IPS-18a (cell line): ENCODE measurements around the gene SIMC1.

Experiments
- H3K27ac ChIP-seq: one replicate; pipeline ENCODE4 v1.5.1; 2013; ENCODE audit warnings: low read length
- H3K27me3 ChIP-seq: one replicate; pipeline ENCODE4 v1.6.1; 2013; ENCODE audit warnings: mild to moderate bottlenecking, low read length; ENCODE audit not compliant: control insufficient read depth, insufficient read depth
- H3K36me3 ChIP-seq: one replicate; pipeline ENCODE4 v1.6.1; 2013; ENCODE audit warnings: low read depth, low read length; ENCODE audit not compliant: control insufficient read depth
- H3K4me1 ChIP-seq: one replicate; pipeline ENCODE4 v1.6.1; 2013; ENCODE audit warnings: low read depth, low read length; ENCODE audit not compliant: control insufficient read depth
- H3K4me3 ChIP-seq: one replicate; pipeline ENCODE4 v1.5.1; 2013; ENCODE audit warnings: low read length
- H3K9ac ChIP-seq: one replicate; pipeline ENCODE4 v1.6.1; 2013; ENCODE audit warnings: mild to moderate bottlenecking, low read length, moderate library complexity
- H3K9me3 ChIP-seq: one replicate; pipeline ENCODE4 v1.6.1; 2013; ENCODE audit warnings: low read depth, low read length; ENCODE audit not compliant: control insufficient read depth

SIMC1 gene

GRCh38 chr5:176387384-176387925 lies 149.2 kb downstream of the SIMC1 start:
- Histone ChIP-seq H3K27me3 (no peaks in the 10 kb centered on the region), H3K9ac (peak overlapping the region; percentile 99), H3K4me3 (peak overlapping the region; percentile 100), H3K4me1 (peaks cover 8% of the 10 kb centered on the region), H3K9me3 (no peaks in the 10 kb centered on the region), H3K27ac (peak overlapping the region; percentile 69), H3K36me3 (peaks cover 46% of the 10 kb centered on the region)

DNA sequence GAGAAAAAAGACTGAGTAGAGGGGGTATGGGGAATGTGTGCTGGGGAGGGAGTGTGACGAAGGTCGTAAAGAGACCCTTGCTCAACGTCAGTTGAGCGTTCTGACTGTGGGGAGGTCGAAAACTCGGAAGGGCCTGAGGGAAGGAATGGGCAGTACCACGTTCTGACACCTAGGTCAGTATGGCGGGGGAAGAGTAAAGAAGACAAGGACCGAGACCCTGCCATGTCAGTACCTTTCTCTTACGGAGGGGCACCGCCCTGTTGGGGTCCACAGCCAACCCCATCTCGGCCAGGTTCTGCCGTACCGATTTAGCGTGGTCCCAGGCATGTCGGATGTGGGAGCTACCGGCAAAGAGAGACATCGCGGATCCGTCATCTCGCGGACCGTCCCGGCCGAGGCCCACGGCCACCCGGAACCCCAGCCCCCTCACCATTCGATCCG lies 149.8 kb downstream of the SIMC1 start:
- H3K4me3 ChIP-seq, result peak overlapping the region; percentile 100
- H3K9ac ChIP-seq, result peak overlapping the region; percentile 99
- H3K36me3 ChIP-seq, result peaks cover 41% of the 10 kb centered on the region
- peak overlapping the region; percentile 69 for H3K27ac ChIP-seq
- peaks cover 8% of the 10 kb centered on the region for H3K4me1 ChIP-seq
- H3K27me3 ChIP-seq, result no peaks in the 10 kb centered on the region
- H3K9me3 ChIP-seq, result no peaks in the 10 kb centered on the region

- H3K9ac ChIP-seq, result peak within 1 kb of the TSS; percentile 99
- peak within 1 kb of the TSS; percentile 99 for H3K27ac ChIP-seq
- H3K27me3 ChIP-seq, result no peaks in the 10 kb centered on the region
- peak within 1 kb of the TSS; percentile 100 for H3K4me3 ChIP-seq
- H3K4me1 ChIP-seq, result peaks cover 8% of the 10 kb centered on the region
- H3K36me3 ChIP-seq, result peaks cover 35% of the 10 kb centered on the region
- no peaks in the 10 kb centered on the region for H3K9me3 ChIP-seq
These were observed 150.4 kb downstream of the SIMC1 start, which contains the start of the genes HIGD2A and NOP16 for GRCh38 chr5:176388444-176389134. Gene HIGD2A, plus strand, starts transcription at chr5:176388751. Its CDS starts 69 bp downstream, at chr5:176388820. Gene NOP16, minus strand, starts transcription at chr5:176388598. Its CDS starts 59 bp downstream, at chr5:176388539.

DNA sequence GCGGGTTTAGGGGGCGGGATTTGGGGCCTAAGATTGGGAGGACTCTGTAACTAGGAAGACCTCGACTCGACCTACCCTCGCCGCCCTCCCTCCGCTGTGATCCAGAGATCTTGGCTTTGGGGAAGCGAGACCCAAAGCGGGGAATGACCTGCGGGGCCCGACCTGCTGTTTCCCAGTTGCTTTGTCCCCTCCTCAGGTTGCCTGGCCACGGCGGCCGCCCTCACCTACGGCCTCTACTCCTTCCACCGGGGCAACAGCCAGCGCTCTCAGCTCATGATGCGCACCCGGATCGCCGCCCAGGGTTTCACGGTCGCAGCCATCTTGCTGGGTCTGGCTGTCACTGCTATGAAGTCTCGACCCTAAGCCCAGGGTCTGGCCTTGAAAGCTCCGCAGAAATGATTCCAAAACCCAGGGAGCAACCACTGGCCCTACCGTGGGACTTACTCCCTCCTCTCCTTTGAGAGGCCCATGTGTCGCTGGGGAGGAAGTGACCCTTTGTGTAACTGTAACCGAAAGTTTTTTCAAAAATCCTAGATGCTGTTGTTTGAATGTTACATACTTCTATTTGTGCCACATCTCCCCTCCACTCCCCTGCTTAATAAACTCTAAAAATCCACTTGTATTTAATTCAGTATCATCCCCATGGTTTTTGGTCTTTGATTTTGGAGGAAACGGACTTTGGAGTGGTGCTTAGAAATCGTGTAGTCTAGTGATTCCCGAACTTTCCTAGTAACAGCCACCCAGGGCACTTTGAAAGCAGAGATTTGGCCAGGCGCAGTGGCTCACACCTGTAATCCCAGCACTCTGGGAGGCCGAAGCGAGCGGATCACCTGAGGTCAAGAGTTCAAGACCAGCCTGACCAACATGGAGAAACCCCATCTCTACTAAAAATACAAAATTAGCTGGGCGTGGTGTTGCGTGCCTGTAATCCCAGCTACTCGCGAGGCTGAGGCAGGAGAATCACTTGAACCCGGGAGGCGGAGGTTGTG lies 151.2 kb downstream of the SIMC1 start:
- Histone ChIP-seq H3K36me3 (peaks cover 26% of the 10 kb centered on the region), H3K27ac (peak overlapping the region; percentile 91), H3K4me3 (peak overlapping the region; percentile 100), H3K27me3 (no peaks in the 10 kb centered on the region), H3K9ac (peak overlapping the region; percentile 99), H3K4me1 (peaks cover 8% of the 10 kb centered on the region), H3K9me3 (no peaks in the 10 kb centered on the region)

DNA sequence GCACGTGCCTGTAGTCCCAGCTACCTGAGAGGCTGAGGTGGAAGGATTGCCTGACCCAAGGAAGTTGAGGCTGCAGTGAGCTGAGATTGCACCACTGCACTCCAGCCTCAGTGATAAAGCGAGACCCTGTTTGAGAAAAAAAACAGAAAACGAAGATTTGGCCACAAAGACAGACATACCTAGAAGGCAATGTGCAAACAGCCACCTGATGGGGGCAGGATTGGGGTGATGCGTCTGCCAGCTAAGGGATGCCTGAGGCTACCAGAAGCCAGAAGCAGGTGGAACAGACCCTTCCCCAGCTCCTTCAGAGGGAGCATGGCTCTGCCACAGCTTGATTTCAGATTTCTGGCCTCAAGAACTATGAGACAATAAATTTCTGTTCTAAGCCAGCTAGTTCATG lies 153.3 kb downstream of the SIMC1 start:
- H3K27me3 ChIP-seq, result no peaks in the 10 kb centered on the region
- no peak overlapping the region for H3K9ac ChIP-seq
- H3K4me3 ChIP-seq, result no peak overlapping the region
- H3K27ac ChIP-seq, result no peak overlapping the region
- no peaks in the 10 kb centered on the region for H3K9me3 ChIP-seq
- H3K4me1 ChIP-seq, result peaks cover 8% of the 10 kb centered on the region
- H3K36me3 ChIP-seq, result peaks cover 7% of the 10 kb centered on the region

DNA sequence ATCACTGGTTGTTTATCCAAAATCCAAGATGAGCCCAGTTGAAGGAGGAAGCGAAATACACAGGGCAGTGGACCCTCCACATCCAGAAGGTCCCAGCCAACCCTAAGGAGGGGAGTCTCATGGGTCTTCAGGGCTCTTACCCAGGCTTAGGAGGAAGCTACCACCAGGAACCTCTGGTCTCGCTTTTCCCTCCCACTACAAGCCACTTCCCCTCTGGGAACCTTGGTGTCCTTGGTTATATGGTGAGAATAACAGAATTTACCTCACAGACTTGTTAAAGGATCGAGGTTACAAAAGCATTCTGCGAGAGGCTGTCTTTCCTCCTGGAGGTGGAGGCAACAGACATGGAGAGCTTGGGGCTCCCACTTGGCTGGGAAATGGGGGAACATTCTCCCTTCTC lies 153.8 kb downstream of the SIMC1 start:
- no peak overlapping the region for H3K27ac ChIP-seq
- H3K36me3 ChIP-seq, result peaks cover 4% of the 10 kb centered on the region
- H3K4me3 ChIP-seq, result no peak overlapping the region
- no peaks in the 10 kb centered on the region for H3K9me3 ChIP-seq
- H3K27me3 ChIP-seq, result no peaks in the 10 kb centered on the region
- H3K4me1 ChIP-seq, result peaks cover 7% of the 10 kb centered on the region
- H3K9ac ChIP-seq, result no peak overlapping the region

DNA sequence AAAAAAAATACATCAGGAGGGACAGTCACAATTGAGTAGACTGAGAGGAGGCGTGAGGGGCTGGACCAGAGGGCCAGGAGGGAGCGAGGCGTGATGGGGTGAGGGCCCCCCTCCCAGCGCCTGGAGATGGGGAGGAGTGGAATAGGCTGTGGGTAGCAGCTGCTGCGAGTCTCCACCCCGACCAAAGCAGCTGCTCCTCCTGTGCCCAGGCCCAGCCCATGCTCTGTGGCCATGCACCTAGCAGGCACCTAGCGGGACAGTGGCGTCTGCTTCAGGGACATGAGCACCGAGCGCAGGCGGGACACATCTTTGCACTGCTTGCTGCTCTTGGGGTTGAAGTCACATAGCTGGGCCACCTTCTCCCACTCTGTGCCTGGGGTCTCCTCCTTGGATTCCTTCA lies 154.3 kb downstream of the SIMC1 start:
- H3K27ac ChIP-seq, result no peak overlapping the region
- H3K27me3 ChIP-seq, result no peaks in the 10 kb centered on the region
- no peaks in the 10 kb centered on the region for H3K9me3 ChIP-seq
- H3K36me3 ChIP-seq, result peaks cover 4% of the 10 kb centered on the region
- H3K9ac ChIP-seq, result no peak overlapping the region
- H3K4me3 ChIP-seq, result no peak overlapping the region
- H3K4me1 ChIP-seq, result peaks cover 2% of the 10 kb centered on the region

- Histone ChIP-seq H3K9me3 (no peaks in the 10 kb centered on the region), H3K27ac (no peak overlapping the region), H3K4me3 (no peak overlapping the region), H3K9ac (no peak overlapping the region), H3K4me1 (no peaks in the 10 kb centered on the region), H3K27me3 (no peaks in the 10 kb centered on the region), H3K36me3 (peaks cover 4% of the 10 kb centered on the region)
These were observed 155.9 kb downstream of the SIMC1 start for GRCh38 chr5:176394096-176394495.

- Histone ChIP-seq H3K27me3 (no peaks in the 10 kb centered on the region), H3K9me3 (no peaks in the 10 kb centered on the region), H3K4me3 (no peak overlapping the region), H3K4me1 (no peaks in the 10 kb centered on the region), H3K36me3 (peaks cover 4% of the 10 kb centered on the region), H3K27ac (no peak overlapping the region), H3K9ac (no peak overlapping the region)
These were observed 156.9 kb downstream of the SIMC1 start for GRCh38 chr5:176394881-176395675.
